NCI-H1694 treated with DMSO at 0.1 percent for 48 hours (cell line): Measurements from ENCODE around the gene PLEKHJ1.
"Not testable (repeated sequence)": the region's sequence is repeated elsewhere in the genome, so short reads cannot be mapped to it uniquely, and the experiment has no call there.

Experiments
- DNase-seq: peaks from one replicate; lab custom pipeline; 2025; lab: John Stamatoyannopoulos, UW

The PLEKHJ1 gene

DNA sequence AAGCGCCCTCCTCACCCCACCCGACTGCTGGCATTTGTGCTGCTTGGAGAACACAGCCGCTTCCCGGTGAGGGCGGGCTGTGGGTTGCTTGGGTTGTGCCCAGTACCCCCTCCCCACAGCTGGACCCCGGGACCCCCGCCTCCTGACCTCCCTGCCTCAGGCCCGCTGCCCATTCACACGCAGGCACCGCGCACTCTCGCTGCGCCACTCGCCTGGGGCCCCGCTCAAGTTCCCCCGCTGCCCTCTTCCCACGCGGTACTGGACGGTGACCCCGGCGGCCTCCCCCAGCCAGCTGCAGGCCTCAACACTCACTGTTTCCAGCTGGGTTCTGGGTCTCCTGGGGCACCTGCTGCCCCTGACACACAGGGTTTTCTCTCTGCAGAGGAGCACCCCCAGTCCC is 16.4 kb downstream of the PLEKHJ1 start:
- no peak for DNase-seq

DNA sequence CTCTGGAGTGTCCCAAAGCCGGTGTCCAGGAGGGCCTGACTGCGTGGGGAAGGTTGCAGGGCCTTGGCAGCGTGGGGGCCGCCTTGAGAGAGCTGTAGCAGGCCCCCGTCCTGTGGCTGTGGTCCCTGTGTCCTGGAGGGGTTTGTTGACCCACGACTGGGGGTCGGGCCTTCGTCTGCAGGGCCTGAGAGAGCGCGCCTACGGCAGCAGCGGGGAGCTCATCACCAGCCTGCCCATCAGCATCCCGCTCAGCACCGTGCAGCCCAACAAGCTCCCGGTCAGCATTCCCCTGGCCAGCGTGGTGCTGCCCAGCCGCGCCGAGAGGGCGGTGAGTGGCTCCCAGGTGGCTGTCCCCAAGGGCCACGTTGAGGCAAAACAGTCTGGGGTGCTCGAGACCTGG is 18.5 kb downstream of the PLEKHJ1 start:
- no peak for DNase-seq

DNA sequence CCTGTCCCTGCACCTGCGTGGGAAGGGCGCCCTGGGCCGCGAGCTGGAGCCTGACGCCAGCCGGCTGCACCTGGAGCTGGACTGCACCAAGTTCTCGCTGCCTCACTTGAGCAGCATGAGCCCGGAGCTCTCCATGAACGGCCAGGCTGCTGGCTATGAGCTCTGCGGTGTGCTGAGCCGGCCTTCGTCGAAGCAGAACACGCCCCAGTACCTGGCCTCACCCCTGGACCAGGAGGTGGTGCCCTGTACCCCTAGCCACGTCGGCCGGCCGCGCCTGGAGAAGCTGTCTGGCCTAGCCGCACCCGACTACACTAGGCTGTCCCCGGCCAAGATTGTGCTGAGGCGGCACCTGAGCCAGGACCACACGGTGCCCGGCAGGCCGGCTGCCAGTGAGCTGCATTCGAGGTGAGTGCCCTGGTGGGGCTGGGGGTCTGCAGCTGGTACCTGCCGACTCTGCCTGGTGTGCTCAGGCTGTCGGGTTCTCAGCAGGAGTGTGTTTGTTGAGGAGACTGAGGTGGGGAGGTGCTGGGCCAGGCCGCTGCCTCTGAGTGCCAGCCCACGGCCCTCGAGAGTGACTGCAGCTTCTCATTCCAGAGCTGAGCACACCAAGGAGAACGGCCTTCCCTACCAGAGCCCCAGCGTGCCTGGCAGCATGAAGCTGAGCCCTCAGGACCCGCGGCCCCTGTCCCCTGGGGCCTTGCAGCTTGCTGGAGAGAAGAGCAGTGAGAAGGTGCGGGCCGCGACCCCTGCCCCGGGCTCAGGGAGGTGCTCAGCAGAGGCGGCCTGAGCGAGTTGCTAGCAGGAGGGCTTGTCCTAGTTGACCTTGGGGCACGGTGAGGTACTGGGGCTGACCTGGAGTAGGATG is 19.5 kb downstream of the PLEKHJ1 start:
- no peak for DNase-seq

DNA sequence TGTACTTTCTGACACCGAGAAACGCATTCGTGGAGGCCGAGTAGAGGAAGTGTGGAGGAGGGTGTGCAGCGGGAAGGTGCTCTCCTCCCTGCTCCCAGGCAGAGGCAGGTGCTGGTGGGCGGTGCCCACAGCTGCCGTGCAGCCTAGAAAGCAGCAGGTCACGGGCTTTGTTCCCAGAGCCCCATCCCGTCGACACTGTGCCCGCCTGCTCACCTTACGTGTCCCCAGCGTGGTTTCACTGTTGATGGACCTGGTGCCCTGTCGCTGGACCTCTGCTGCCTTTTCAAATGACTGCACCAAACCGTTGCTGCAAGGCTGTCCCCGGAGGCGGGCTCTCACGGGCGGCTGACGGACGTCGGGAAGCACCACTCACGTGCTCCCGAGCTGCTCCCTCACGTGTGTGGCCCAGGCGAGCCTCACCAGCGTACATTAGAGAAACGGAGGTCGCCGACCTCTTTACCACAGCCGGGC is 20.8 kb downstream of the PLEKHJ1 start:
- DNase-seq: no peak

DNA sequence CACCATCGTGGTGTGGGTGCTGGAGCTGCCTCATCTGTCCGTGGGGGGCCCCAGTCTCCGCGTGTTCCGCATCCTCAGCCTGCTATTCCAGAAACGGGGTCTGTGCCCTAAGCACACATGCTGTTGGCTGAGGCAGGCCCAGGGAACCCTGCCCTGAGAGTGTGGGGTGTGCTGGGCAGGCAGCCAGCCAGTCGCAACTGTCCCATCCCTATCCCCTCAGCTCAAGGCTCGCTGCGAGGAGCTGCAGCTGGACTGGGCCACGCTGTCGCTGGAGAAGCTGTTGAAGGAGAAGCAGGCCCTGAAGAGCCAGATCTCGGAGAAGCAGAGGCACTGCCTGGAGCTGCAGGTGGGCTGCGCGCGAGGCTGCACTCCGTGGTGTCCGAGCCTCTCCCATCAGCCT is 21.9 kb downstream of the PLEKHJ1 start:
- DNase-seq: no peak

DNA sequence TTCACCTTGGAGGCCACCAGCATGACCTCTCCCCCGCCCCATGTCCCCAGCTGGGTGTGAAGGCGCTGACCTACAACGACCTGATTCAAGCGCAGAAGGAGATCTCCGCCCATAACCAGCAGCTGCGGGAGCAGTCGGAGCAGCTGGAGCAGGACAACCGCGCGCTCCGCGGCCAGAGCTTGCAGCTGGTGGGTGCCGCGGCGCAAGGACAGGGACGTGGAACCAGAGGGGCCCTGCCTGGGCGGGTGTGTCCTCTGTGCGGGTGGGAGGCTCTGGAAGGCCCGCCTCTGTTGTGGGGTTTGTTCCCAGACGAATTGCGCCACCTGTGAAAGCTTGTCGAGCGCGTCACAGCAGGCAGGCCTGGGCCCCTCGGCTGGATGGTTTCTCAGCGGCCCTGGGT is 22.3 kb downstream of the PLEKHJ1 start:
- DNase-seq: no peak

DNA sequence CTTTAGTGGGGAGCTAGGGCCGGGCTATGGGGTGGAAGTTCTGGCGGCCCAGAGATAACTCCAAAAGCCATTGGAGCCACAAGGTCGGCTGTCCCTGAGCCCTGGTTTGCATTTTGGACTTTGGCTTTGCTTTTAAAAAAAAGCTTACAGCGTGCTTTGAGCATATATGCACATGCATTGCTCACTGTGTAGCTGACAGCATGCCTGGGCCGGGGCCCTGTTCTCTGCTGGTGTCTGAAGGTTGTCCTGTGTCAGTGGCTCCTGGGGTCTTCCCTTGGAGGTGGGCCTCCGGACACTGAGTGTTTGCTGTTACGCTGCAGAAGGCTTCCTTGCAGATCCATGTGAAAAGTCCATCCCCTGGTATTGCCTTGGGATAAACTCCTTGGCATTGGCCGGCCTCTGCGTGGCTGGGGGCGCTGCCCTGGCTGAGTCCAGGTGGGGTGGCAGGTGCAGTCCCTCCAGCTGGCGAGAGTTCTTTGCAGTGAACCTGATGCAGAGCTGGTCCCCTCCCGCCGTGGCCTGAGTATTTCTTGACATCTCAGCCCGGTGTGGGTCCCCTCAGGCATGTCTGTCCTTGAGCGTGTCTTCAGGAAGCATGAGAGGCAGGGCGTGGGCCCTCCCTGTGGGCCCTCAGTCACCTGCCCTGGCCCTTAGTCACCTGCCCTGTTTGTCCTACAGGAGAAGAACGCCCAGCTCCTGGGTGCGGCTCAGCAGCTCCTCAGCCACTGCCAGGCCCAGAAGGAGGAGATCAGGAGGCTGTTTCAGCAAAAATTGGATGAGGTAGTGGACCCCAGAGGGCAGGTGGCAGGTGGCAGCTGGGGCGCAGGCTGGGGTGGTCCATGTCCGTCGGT is 23.0 kb downstream of the PLEKHJ1 start:
- DNase-seq: no peak

DNA sequence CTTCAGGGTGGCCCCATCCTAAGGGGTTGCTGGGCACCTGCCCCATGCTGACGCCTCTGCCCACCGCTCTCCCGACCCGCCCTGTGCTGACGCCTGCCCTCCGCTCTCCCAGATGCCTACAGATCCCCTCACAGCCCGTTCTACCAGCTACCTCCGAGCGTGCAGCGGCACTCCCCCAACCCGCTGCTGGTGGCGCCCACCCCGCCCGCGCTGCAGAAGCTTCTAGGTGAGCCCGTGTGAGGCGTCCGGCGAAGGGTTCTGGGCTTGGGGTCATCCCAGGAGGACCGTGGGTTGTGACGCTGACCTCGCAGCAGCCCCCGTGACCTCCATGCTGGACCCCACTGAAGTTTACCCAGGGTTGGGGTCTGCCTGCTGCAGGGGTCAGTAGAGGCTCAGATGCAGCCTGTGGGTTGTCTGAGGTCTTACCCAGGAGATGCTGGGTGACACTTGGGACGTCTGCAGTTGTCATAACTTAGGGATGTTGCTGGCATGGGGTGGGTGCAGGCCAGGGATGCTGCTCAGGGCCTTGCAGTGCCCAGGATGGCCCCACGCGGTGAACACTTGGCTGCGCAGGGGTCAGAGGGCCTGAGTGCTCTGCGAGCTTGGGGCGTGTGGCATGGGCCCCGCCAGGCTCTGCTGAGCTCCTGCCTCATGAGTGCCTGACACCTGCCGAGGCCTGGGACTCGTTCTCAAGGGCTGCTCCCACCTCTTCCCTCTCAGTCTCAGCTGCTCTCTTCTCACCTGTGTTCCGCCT is 25.0 kb downstream of the PLEKHJ1 start:
- DNase-seq: no peak

DNA sequence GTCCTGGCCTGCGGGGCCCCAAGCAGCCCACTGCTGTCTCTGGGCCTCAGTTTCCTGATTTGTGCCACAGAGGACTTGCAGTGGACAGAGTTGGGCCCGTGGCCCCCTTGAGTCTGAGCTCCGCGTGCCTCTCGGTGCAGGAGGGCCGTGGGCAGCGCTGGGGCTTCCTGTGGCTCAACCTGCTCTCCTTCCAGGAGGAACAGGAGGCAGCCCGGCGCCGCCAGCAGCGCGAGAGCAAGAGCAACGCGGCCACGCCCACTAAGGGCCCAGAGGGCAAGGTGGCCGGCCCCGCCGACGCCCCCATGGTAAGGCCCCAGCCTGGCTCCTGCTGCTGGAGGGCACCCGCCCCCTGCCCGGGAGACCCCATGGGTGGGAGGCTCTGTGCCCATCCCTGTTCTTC is 25.9 kb downstream of the PLEKHJ1 start:
- no peak for DNase-seq

DNA sequence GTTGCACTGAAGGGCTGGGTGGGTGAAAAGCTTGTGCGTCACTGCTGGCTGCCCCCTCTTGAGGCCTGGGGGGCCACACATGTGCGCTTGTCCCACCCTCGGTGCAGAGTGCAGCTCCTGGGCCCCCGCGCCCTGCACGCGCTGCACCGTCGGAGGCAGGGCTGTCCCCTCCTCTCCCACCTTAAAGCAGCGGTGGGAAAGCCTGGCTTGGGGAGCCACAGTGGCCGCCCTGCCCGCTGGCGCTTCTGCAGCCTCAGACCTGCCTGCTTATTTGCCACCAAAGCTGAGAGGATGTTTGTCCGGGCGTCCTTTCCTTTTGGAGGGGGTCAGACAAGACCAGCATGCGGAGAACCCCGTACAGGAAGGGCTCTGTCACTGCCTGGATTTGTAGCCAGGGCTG is 26.7 kb downstream of the PLEKHJ1 start:
- DNase-seq: no peak

DNA sequence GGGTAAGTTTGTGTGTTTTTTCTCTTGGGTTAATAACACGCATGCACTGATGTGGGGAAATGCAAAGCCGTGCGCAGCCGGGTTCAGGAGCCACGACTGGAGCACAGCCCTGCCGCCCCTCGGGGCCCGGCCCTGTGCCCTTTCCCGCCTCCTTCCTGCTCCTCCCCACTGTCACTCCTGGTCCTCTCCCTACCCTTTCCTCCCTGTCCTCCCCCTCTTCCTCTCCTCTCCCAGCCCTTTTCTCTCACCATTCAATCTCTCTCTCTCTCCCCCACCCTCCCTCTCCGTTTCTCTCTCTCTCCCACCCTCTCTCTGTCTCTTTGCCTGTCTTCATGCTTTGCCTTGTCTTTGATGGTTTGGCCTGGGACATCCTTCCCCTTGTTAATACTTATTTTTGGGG is 27.2 kb downstream of the PLEKHJ1 start:
- no peak for DNase-seq

DNA sequence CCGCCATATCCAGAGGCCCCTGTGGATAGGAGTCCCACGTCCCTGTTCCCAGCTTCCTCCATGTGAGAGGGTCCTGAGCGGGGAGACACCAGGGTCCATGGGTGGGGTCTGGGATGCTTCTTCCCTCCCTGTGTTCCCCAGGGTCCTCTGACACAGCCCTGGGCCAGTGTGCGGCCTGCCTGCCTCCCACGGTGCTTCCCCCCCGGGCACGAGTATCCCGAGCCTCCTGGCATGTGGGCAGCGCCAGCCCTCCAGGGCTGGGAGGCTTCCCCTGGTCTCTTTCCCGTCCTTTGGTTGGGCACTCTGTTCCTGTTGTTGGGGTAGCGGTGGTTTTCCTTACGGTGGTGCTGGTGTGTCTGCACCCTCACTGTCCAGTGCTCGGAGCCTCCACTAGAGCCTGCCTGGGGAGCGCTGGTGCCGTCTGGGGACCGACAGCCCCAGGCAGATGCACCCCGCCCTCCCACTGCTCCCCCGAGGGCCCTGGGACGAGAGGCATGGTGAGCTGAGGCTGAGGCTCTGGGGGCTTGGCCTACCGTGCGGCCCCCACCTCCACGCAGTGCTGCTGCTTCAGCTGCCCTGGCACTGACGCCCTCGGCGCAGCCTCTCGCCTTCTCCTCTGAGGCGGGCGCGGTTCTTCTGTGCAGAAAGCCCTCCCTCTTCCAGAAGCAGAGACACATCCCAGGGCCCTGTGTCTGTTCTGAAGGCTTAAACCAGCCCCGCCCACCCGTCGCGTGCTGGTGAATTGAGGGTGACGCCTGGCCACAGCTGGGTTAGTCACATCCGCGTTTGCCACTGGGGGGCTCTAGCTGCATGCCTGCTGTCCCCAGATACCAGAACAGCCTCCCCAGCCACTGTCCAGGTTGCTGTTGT is 27.9 kb downstream of the PLEKHJ1 start:
- DNase-seq: no peak

DNA sequence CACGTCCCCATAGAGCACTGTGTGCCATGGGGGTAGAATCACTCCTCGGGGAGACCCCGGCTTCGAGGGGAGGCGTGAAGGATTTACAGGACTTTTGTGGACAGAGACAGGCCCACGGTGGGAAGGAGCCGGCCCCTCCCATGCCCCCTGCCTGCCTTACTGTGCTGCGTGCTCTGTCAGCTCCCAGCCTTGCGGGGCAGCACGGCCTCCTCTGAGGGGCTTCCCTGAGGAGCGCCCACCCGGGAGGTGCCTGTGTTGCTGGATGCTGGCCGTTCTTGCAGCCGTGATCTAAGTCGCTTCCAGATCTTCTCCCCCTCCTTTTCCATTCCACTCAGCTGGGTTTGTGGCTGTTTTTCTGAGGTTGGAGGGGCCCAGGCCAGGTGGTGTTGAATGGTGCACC is 29.1 kb downstream of the PLEKHJ1 start:
- no peak for DNase-seq

DNA sequence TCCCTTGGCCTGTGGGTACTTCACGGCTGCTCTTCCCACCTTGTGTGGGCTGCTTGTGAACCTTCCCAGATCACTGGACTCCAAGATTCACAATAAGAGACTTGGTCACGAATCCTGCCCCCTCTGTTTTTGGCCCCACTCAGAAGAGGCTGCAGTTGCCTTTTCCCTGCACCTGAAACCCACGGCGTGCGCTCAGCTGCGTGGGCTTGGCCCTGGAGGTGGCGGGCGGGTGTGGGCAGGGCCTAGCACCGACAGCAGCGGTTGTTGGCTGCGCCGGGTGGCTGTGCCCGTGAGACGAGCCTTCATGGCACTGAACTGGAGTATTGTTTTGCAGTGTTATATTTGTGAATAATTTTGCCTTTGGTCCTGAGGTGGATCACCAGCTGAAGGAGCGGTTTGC is 33.8 kb downstream of the PLEKHJ1 start:
- DNase-seq: no peak

DNA sequence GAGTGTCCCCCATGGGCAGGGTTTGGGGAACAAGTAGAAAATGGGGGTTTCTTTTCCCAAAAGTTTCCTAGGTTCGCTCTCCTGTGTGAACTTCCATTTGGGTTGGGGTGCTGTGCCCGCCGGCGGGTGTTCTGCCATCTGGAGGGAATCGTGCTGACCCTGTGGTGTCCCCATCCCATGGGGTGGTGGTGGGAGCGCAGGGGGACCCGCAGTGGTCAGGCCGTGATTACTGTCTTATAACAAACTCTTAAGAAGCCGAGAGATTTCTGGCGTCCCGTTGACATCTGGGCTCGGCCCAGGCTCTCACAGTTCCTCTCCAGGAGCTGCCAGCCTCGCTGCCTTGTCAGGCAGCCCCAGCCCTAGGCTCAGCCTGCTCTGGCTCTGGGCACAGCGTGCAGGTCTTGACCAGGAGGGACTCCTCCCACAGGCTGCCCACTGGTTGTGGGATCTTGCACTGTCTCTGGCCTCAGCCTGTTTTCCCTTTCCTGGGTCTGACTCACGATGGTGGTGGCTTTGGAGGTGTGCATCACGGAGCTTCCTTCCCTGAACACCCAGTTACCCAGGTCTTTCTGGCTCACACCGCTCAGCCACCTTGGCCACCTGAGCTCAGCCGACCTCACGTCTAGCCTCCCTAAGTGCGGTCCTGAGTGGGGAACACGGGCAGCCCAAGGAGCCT is 34.5 kb downstream of the PLEKHJ1 start:
- DNase-seq: no peak

DNA sequence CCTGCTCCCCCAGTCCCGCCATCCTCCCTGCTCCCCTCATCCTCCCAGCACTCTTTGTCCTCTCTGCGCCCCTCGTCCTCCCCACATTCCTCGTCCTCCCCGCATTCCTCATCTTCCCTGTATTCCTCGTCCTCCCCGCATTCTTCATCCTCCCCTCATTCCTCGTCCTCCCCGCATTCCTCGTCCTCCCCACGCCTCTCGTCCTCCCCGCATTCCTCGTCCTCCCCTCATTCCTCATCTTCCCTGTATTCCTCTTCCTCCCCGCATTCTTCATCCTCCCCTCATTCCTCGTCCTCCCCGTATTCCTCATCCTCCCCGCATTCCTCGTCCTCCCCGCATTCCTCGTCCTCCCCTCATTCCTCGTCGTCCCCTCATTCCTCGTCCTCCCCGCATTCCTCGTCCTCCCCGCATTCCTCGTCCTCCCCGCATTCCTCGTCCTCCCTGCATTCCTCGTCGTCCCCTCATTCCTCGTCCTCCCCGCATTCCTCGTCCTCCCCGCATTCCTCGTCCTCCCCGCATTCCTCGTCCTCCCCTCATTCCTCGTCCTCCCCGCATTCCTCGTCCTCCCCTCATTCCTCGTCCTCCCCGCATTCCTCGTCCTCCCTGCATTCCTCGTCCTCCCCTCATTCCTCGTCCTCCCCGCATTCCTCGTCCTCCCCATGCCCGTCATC is 35.4 kb downstream of the PLEKHJ1 start:
- DNase-seq: not testable (repeated sequence)

DNA sequence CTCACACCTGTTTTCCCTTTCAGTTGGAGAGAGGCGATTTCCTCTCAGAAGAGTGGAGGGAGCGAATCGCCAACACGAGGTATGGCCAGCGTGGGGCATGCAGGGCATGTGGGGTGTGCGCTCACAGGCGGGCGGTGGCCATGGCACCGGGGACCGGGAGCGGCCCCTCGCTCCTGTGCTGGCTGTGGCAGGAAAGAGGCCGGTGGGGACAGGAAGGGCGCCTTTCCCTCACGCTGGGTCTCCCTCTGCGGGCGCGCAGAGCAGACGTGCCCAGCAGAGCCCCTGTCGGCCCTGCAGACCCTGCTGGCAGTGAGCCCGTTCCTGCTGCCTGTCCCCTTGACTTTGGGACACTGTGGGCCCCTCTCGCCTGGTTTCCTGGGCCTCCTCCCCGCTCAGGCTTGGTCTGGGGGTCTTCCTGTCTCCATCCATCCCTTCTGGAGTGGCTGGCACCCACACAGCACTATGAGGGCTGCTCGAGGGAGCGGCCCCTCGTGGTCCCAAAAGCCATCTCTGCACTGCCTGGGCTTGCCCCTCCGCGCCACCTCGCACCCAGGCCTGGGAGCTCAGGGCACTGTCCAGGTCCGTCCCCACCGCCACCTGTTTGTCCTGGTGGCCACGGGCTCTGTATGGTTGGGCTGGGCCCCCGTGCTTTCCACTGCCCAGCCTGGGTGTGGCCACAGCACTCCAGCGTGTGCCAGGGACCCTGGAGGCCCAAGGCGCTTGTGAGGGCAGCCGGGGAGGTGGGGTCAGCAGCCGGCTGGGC is 36.1 kb downstream of the PLEKHJ1 start:
- no peak for DNase-seq

DNA sequence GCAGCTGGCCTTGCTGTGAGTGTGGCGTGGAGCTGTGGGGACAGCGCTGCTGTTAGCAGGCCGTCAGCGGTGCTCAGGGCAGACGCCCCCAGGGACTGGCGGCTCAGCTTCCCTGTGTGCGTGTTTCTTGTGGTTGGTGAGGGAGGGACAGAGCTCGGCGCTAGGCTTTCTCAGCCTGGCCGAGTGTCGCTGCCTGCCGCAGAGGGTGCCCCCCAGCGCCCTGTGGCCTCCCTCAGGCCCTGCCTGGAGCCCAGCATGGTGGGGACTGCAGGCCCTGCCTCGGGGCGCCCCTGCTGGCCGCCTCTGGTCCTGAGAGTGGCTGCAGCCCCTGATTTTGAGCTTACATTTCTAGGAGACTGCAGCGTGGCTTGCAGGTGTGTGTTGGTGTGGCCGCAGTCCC is 36.9 kb downstream of the PLEKHJ1 start:
- no peak for DNase-seq

DNA sequence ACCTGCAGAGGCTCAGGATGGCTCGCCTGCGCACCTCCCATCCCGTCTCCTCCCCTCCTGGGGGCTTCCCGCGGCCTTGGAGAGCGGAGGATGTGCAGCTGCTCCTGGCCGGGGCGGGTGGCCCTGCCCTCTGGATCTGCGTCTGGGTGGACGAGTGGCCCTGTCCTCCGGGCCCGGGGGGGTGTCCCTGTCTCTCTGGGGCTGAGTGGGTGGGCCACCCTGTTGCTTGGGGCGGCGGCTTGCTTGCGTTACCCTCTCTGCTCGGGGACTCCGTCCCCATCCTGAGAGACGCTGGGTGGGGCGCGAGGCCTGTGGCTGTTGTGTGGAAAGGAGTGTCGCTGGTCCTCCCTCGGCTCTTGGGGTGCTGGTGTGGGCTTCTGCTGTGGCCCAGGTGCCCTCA is 37.8 kb downstream of the PLEKHJ1 start:
- DNase-seq: no peak

DNA sequence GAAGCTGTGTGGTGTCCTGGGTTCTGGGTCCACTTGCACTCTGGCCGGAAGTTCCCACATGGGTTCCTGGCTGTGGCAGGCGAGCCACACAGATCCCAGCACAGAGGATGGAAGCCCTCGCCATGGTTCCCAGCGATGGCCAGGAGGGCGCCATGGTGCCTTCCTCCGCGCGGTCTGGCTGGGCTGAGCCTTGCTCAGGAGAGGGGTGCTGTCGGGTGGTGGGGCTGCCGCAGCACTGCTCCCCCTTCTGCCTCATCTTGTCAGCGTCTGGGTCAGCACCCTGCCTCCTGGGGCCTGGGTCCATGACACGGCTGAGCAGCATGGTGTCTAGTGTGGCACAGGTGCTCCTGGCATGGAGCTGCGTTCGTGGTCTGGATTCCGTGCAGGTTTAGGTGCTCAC is 38.9 kb downstream of the PLEKHJ1 start:
- DNase-seq: no peak
